GM18867 (cell line): ENCODE results near the gene ABHD6.

Experiments used
- ATAC-seq: cut with Tn5 transposase; IDR thresholded peaks from one replicate; pipeline ENCODE4 v1.9.1; 2021; ENCODE audit warnings: mild to moderate bottlenecking, moderate library complexity; ENCODE audit not compliant: unreplicated experiment

ABHD6 gene

DNA sequence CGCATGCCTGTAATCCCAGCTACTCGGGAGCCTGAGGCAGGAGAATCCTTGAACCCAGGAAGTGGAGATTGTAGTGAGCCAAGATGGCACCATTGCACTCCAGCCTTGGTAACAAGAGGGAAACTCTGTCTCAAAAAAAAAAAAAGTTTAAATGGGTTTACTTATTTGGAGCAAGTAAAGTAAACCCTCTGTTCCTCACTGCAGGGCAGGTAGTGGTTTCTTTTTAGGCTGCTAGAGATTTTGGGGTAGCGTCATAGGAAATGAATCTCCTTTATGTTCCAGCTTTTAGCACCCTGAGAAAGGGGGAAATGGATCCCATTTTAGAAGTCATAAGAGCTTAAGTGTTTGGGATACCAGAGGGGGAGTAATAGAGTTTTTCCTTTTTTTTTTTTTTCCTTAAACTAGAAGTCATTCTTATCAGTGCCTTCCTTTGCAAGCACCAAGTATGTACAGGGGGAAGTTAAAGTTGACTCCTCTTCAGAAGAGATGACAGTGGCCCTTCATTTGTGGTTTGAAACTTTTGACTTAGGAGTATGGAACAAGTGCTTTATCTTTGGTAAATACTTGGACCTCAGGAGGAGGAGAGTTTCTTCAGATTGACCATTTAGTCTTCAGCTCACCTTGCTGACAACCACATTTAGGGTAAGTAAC, 103.1 kb downstream of the ABHD6 start:
- ATAC-seq: no peak

DNA sequence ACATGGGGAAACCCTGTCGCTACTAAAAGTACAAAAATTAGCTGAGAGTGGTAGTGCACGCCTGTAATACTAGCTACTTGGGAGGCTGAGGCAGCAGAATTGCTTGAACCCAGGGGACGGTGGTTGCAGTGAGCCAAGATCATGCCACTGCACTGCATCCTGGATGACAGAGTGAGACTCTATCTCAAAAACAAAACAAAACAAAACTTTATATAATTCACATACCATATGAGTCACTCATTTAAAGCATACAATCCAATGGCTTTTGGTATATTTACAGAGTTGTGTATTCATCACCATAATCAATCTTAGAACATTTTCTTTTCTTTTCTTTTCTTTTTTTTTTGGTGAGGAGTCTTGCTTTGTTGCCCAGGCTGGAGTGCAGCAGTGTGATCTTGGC, 103.8 kb downstream of the ABHD6 start:
- ATAC-seq: no peak

DNA sequence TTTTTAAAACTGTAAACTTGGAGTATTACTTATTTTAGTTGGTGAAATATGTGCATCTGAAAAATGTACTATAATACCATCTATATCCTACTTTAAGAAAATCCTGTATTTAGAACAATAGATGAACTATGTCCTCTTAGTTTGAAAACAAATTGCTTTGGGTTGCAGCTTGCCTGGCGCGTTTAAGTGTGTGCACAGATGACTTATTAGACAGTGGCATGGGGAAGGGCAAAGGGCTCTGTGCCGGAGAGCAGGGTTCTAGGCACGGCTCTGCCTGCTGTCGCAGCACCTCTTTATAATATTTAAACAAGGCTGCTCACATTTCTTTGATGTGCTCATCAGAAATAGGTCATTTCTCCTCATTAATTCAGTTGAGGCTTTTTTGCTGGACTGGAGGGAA, 105.1 kb downstream of the ABHD6 start:
- ATAC-seq: no peak
